LNCAP (cell line): ENCODE results near the gene MRPL12.

ENCODE experiments used
- CTCF ChIP-seq: fragments of 450-650 bp; IDR thresholded peaks from 2 replicates; pipeline ENCODE4 v1.5.1; 2017; ENCODE audit warnings: mild to moderate bottlenecking

Gene MRPL12

GRCh38 chr17:81702934-81703746, at the start of gene MRPL12:
Gene MRPL12 (plus strand): TSS chr17:81703367. CDS start chr17:81703502, 135 bp downstream.
- no peak for TF ChIP-seq CTCF

- TF ChIP-seq CTCF = no peak
Observed at GRCh38 chr17:81655378-81656117, 47.6 kb upstream of the MRPL12 start.

- no peak for TF ChIP-seq CTCF
Observed at GRCh38 chr17:81656118-81656743, 46.9 kb upstream of the MRPL12 start, which contains the start of gene PDE6G. Gene PDE6G (minus strand): TSS chr17:81656542. CDS start chr17:81653305, 3,237 bp downstream.

GRCh38 chr17:81656835-81657234, 46.3 kb upstream of the MRPL12 start:
- TF ChIP-seq CTCF = no peak

GRCh38 chr17:81659038-81659437, 44.1 kb upstream of the MRPL12 start:
- TF ChIP-seq CTCF = no peak

- TF ChIP-seq CTCF = no peak
Observed at GRCh38 chr17:81660441-81660840, 42.7 kb upstream of the MRPL12 start.

GRCh38 chr17:81662002-81662401, 41.2 kb upstream of the MRPL12 start:
- TF ChIP-seq CTCF = no peak
